GM13977 (cell line): ENCODE results near the gene GPATCH4.
"Not testable (repeated sequence)": the region's sequence is repeated elsewhere in the genome, so short reads cannot be mapped to it uniquely, and the experiment has no call there.

ENCODE experiments used
- DNase-seq: peaks from one replicate; pipeline ENCODE4 v3.0.0; 2012; ENCODE audit warnings: low spot score
- in situ Hi-C: fragments of 300-500 bp; cut with MboI; formaldehyde crosslinking; loops from one replicate; pipeline ENCODE4 v1.12.0; 2022; ENCODE audit warnings: low sequenced_read_pairs, low pct_unique_long_range_greater_than_20kb, mixed read lengths, inconsistent platforms; ENCODE audit not compliant: unreplicated experiment
- TF ChIP-seq, protein P1 (sequence below): IDR thresholded peaks from 2 replicates; pipeline ENCODE4 v1.5.1; 2012; ENCODE audit warnings: mild to moderate bottlenecking, control low read depth; ENCODE audit not compliant: insufficient read depth; ENCODE audit errors: extremely low read depth, missing control alignments

GPATCH4 gene

DNA sequence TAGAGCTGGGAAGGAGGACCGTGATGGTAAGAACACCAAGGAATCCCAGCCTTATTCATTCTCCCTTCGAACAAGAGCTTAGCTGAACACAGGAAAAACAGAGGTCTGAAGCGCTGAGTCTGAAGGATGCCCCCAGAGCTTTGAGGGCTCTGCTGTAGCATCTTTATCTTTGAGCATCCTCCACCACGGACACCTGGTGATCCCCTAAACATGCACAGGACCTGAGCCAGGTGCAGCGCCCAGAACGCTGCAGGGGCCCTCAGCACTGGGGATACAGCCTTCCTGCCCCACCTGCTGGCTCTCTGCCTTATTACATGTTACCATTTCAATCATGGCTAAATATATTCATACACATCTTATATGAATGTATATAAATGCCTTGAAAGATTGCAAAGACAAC is 7.7 kb upstream of the GPATCH4 start:
- peak; percentile 58 for DNase-seq
- TF ChIP-seq, protein P1, sequence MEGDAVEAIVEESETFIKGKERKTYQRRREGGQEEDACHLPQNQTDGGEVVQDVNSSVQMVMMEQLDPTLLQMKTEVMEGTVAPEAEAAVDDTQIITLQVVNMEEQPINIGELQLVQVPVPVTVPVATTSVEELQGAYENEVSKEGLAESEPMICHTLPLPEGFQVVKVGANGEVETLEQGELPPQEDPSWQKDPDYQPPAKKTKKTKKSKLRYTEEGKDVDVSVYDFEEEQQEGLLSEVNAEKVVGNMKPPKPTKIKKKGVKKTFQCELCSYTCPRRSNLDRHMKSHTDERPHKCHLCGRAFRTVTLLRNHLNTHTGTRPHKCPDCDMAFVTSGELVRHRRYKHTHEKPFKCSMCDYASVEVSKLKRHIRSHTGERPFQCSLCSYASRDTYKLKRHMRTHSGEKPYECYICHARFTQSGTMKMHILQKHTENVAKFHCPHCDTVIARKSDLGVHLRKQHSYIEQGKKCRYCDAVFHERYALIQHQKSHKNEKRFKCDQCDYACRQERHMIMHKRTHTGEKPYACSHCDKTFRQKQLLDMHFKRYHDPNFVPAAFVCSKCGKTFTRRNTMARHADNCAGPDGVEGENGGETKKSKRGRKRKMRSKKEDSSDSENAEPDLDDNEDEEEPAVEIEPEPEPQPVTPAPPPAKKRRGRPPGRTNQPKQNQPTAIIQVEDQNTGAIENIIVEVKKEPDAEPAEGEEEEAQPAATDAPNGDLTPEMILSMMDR, result peak; percentile 68
- in situ Hi-C loops, result loop anchor here (10.0 kb wide), 1 partner anchor 154 kb away; no protein-coding TSS in a partner anchor

DNA sequence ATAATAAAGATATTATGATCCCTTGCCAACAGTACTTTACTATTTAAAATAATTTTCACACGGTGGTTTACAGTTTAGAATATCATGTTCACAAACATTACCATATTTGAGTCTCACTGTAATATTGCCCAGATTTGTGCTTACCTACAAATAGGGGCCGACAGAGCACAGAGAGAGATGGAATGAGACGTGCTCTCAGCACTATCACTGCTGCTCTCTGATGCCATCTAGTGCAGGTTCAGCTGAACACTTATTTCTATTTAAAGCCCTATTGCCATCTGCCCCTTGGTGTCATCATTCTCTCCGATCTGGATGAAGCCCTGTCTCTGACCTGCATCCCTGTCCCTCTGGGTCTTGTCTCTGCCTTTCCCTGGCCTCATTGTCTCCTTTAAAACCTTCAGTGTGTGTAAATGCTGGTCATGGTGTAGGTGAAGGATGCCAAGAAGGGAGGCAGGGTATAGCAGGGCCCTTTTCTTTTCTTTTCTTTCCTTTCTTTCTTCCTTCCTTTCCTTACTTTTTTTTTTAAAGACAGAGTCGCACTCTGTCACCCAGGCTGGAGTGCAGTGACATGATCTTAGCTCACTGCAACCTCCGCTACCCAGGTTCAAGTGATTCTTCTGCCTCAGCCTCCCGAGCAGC is 6.9 kb upstream of the GPATCH4 start:
- TF ChIP-seq, protein P1, result peak; percentile 81

DNA sequence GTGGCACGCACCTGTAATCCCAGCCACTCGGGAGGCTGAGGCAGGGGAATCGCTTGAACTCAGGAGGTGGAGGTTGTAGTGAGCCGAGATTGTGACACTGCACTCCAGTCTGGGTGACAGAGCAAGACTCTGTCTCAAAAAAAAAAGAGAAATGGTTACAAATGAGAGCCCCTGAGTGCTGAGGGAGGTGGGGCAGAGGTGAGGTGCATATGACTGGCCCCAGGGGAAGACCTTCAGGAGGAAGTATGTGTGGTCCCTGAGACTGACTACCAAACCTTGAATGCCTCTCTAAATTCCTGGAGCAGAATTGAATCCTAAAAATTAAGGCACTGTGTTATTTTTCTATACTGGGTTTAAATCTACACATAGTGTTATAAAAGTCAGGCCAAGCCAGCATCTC is 6.1 kb upstream of the GPATCH4 start:
- DNase-seq, result not testable (repeated sequence)
- in situ Hi-C loops, result loop anchor here (10.0 kb wide), 1 partner anchor 153 kb away; no protein-coding TSS in a partner anchor

More for the DNA sequence above, 6.9 kb upstream of the GPATCH4 start:
- in situ Hi-C loops, result loop anchor here (10.0 kb wide), 1 partner anchor 153 kb away; no protein-coding TSS in a partner anchor
- DNase-seq, result peak; percentile 70

DNA sequence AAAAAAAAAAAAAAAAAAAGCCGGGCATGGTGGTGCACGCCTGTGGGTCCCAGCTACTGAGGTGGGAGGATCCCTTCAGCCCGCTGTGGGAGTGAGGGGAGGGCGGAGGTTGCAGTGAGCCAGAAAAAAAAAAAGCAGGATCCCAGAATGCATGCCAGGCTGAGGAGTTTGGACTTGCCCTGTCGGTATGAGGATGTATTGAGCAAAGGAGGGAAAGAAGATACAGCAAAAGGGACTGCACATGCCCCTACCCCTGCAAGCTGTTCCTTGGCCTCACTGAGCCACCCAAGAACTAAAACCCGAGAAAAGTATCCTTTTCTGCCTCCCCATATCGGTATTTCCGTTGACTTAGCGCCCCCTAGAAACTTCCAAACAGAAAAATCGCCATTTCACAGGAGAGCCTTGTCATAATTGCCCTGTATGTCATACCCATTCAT is 1.3 kb upstream of the GPATCH4 start:
- DNase-seq, result no peak
- in situ Hi-C loops, result loop anchor here (10.0 kb wide), 1 partner anchor 148 kb away; no protein-coding TSS in a partner anchor
- TF ChIP-seq, protein P1, result peak; percentile 39

DNA sequence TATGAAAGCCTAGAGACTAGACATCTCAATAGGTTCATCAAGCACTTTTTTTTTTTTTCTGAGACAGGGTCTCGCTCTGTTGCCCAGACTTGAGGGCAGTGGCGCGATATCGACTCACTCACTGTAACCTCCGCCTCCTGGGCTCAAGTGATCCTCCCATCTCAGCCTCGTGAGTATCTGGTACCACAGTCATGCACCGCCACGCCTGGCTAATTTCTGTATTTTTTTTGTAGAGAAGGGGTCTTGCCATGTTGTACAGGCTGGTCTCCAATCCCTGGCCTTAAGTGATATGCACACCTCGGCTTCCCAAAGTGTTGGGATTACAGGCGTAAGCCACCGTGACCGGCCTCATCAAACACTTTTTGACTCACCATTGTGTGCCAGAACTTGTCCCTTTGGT is 613 bp upstream of the GPATCH4 start:
- DNase-seq, result no peak
- in situ Hi-C loops, result loop anchor here (10.0 kb wide), 1 partner anchor 147 kb away; no protein-coding TSS in a partner anchor
- TF ChIP-seq, protein P1, result no peak

DNA sequence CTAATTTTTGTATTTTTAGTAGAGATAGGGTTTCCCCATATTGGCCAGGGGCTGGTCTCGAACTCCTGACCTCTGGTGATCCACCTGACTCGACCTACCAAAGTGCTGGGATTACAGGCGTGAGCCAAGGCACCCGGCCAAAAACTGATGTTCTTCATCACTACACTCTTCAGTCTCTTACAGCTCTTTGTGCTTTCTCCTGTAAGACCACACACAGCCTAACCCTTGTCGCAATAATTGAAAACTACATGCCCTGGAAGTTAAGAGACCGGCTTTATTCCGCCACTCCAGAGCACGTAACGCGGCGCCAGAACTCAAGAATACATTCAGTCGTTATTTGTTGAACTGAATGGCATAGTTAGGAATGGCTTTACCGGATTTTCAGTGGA is 552 bp downstream of the GPATCH4 start:
- DNase-seq, result no peak
- in situ Hi-C loops, result loop anchor here (10.0 kb wide), 1 partner anchor 146 kb away; no protein-coding TSS in a partner anchor
- TF ChIP-seq, protein P1, result no peak

DNA sequence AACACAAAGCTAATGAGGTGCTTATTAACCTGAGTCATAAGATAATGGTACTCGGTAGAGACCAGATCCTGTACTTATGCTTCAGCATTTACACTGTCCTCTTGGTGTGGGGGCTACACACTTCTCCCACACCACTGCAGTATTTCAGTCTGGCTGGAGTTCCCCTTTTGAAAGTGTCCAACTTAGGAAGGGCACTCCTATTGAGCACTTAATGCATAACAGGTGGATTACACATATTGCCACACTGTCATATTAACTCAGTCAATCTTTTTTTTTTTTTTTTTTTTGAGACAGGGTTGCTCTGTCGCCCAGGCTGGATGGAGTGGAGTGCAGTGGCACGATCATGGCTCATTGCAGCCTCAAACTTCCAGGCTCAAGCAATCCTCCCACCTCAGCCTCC is 1.5 kb downstream of the GPATCH4 start:
- TF ChIP-seq, protein P1, result no peak
- DNase-seq, result no peak
- in situ Hi-C loops, result loop anchor here (10.0 kb wide), 1 partner anchor 145 kb away; no protein-coding TSS in a partner anchor
